Raji (cell line): ENCODE results near the gene PTPRG.

Experiments used
- POLR2A ChIP-seq: IDR thresholded peaks from 2 replicates; pipeline ENCODE4 v1.6.1; 2011; ENCODE audit warnings: low read depth, low read length, control low read depth; ENCODE audit not compliant: insufficient read depth

PTPRG gene

DNA sequence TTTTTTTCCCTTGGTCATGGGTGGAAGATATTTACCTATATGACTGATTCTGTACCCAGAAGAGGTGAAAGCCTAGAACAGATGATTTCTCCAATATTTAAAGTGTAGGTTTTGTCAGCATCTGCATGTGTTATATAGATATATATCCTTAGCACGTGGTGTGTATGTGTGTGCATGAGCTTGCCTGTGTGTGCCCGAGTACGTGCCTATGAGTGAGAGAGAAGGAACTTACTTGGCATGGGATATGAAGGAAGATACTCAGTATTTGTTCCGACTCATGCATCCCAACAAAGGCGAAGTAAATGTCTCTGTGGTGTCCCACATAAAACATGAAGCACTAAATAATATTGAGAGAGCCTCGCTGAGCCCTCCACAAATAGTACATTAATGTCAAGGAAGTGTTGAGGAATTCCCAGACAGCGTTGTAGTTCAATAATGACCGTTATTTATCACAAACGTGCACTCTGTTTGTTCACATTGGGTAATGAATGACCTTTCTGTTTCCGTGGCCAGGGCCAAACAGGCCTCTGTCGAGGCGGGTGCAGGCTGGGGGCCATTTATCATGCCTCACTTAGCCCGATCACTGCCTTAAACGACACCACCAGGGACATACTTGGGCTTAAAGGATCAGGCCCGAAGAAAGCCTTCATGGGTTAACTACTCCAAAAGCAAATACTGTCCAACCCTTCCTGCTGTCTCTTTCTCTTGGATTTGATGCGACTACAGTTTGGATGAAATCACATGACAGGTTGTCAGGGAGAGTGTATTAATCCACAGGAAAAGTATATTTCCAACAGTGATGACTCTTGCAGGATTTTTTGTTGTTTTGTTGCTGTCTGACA, 267.7 kb downstream of the PTPRG start:
- no peak for TF ChIP-seq POLR2A

DNA sequence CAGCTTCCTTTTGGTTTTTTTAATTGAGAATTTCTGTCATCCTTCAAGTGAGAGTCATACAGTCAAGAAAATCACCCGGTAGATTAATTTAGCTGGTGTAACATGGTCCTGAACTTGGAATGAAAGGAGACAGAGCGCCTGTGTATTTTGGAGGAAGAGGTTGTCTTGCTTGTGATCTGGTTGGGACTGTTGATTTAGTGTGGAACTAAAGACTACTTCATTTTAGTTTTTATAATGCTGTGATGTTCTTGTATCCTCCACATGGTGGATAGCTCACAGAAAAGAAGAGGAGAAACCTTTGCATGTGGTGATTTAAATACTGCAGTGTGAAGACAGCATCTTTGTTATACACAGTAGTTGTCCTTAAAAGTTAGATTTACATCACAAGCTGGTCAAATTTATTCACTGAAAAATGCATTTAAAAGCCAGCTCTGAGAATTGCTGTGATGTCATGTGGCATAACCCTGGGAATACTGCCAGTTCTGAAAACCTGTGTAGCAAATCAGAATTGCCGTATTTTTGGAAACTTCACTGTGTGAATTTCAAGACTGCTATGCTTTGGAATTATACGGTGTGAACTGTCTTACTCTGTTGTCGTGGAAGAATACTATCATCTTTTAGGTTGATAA, 268.5 kb downstream of the PTPRG start:
- TF ChIP-seq POLR2A = no peak

GRCh38 chr3:61831973-61832372, 270.6 kb downstream of the PTPRG start:
- no peak for TF ChIP-seq POLR2A

DNA sequence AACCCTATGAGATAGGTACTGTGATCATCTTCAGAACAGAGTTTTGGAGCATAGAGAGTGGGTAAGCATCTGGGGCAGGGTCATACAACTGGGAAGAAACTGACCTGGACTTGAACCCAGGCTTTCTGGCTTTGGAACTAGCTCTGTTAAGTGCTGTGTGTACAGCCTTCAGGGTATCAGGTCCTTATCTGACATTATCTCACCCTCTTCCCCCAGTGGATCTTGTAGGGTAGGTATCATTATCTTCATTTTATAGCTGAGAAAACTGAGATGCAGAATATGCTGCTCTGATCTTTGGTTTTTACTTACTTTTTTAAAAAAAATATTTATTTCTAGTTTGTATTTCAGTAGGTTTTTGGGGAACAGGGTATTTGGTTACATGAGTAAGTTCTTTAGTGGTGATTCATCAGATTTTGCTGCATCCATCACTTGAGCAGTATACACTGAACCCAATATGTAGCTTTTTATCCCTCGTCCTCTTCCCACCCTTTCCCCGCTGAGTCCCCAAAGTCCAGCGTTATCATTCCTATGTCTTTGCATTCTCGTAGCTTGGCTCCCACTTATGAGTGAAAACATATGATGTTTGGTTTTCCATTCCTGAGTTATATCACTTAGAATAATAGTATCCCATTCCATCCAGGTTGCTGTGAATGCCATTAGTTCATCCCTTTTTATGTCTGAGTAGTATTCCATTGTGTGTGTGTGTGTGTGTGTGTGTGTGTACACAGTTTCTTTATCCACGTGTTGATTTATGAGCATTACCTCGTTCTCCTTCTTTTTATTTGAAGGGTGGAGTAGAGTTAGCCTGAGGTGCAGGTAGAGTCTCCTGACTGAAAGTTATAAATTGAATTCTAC, 271.2 kb downstream of the PTPRG start:
- TF ChIP-seq POLR2A = no peak

DNA sequence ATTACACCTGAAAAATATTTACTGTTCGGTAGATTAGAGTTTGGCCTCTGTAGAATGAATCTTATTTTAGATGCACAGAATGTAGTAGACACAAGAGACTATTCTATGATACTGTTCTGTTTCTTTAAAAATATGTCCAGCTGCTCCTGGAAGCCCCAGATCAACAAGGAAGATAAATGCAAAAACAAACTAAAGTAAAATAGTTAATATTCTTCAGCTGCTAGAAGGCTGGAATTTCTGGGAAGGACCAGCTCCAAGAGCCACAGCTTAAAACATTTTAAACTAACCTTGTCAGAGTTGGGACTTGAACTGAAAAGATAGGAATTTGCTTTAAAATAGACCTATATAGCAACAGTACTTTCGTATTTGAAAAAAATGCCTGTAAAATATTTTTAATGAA, 277.9 kb downstream of the PTPRG start:
- TF ChIP-seq POLR2A = no peak

- no peak for TF ChIP-seq POLR2A
Observed at GRCh38 chr3:61841111-61841845, 279.9 kb downstream of the PTPRG start.

GRCh38 chr3:61841988-61842387, 280.6 kb downstream of the PTPRG start:
- no peak for TF ChIP-seq POLR2A

DNA sequence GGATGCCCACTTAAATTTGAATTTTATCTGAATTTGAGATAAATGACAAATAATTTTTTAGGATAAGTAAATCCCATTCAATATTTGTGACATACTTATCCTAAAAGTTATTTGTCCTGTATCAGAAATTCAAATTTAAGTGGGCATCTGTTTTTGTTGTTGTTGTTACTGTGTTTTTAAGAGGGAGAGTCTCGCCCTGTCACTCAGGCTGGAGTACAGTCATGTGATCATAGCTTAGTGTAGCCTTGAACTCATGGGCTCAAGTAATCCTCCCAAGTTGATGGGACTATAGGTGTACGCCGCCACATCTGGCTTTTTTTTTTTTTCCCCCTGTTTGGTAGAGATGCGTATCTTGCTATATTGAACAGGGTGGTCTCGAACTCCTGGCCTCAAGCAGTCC, 283.0 kb downstream of the PTPRG start:
- no peak for TF ChIP-seq POLR2A

DNA sequence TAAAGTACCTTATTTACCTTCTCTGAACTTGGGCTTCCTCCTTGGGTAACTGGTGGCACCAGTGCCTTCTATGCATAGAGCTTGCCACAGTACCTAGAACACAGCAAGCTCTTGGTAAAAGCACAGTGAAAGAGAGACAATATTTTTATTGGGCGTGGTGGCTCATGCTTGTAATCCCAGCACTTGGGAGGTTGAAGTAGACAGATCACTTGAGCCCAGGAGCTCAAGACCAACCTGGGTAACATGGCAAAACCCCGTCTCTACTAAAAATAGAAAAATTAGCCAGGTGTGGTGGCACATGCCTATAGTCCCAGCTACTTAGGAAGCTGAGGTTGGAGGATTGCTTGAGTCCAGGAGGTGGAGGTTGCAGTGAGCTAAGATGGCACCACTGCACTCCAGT, 285.1 kb downstream of the PTPRG start:
- no peak for TF ChIP-seq POLR2A

DNA sequence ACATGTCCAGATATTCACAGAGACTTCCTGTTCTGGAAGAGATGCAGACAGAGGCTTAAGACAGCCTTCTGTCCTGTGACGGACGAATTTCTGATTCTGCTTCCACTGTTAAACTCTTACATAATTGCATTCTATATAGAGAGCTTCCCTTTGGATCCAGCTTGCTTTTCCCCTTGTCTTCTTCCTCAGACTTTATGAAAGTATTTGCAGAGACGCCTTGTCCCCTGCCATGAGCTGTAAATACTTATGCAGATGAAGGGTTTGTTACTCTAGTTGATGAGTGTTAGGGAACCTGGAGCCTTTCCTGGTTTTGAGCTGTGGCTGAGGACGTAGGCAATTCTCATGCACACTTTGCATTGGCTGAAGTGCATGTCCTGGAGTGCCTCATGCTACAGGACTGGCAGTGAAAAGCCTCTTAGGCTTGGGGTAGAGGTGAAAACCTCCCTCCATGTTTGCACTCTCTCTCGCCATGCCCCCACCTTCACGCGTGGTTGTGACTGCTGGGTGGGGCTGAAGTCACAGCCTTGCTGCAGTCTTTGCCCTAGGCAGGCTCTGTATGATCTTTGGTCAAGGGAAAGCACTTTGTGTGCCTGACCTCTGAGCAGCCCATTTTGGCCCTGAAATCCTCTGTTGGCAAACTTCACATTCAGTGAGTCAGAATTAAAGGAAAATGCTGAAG, 286.6 kb downstream of the PTPRG start:
- no peak for TF ChIP-seq POLR2A

DNA sequence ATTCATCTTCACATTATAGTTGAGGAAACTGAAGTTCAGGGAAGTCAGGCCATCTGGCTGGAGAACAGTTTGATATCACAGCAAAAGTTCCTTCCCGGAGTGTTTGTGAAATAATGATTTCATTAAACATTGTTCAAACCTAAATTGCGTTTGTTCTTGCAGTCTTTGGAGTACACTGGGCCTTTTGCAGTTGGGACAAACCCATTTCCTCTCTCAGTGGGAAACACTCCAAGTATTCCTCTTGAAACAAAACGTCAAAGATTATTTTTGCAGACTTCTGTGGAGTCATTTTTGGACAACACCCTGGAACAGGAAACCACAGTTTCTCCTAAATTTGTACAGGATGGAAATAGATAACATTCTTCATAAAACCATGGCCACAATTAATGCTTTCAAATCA, 287.5 kb downstream of the PTPRG start:
- TF ChIP-seq POLR2A = no peak

DNA sequence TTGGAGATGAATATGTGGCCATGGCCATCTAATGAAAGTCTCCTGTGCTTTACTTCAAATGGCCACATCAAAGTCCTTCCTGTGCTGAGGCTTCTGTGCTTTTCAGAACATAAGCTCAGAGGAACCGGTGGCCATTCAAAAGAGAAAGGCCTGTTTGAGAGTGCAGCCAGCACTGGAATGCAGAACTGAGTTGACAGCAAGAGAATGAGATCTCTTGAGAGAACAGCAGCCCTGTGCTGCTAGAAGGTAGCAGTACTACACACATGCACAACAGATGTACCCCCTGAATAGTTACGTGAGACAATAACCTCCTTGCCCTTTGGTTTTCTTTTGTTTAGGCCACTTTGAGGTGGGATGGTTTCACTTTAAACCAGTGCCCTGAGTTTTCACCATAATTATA, 292.5 kb downstream of the PTPRG start:
- no peak for TF ChIP-seq POLR2A

- TF ChIP-seq POLR2A = no peak
Observed at GRCh38 chr3:61855211-61855610, 293.8 kb downstream of the PTPRG start.

- no peak for TF ChIP-seq POLR2A
Observed at GRCh38 chr3:61857297-61857696, 295.9 kb downstream of the PTPRG start.
